Liver (tissue), 9 donors: ENCODE measurements around the gene CACNA1C. TPM values are rescaled to one million over a fixed set of nuclear protein-coding genes. Genes with fewer than 3 reads are reported as not detected.

Experiments
- DNase-seq: peaks from one replicate; pipeline ENCODE4 v3.0.0-alpha.2; 2017; ENCODE audit warnings: low spot score
- H3K27ac ChIP-seq, 2 donors: one replicate each; pipeline ENCODE4 v1.7.0; 2013; ENCODE audit warnings: inconsistent platforms in 2 of 2, low read length in 2 of 2, control low read depth in 1 of 2, low read depth in 1 of 2, mild to moderate bottlenecking in 1 of 2
- H3K27me3 ChIP-seq, 4 donors: one replicate each; pipeline versions ENCODE4 v1.6.1 to v1.7.0; 2013; ENCODE audit warnings: low read length in 3 of 4, inconsistent platforms in 1 of 4, mild to moderate bottlenecking in 1 of 4, moderate library complexity in 1 of 4; ENCODE audit not compliant: control insufficient read depth in 4 of 4, insufficient read depth in 4 of 4
- H3K36me3 ChIP-seq, 4 donors: one replicate each; pipeline versions ENCODE4 v1.6.1 to v1.7.0; 2013; ENCODE audit warnings: low read length in 3 of 4, mild to moderate bottlenecking in 3 of 4, low read depth in 1 of 4, moderate library complexity in 1 of 4; ENCODE audit not compliant: control insufficient read depth in 4 of 4, insufficient read depth in 3 of 4
- H3K4me1 ChIP-seq, 4 donors: one replicate each; pipeline versions ENCODE4 v1.6.1 to v1.7.0; 2013; ENCODE audit warnings: low read length in 3 of 4, mild to moderate bottlenecking in 3 of 4, moderate library complexity in 1 of 4; ENCODE audit not compliant: control insufficient read depth in 4 of 4, insufficient read depth in 4 of 4
- H3K4me3 ChIP-seq, 3 donors: one replicate each; pipeline versions ENCODE4 v1.6.1 to v1.7.0; 2013; ENCODE audit warnings: low read length in 3 of 3, control low read depth in 1 of 3, low read depth in 1 of 3, mild to moderate bottlenecking in 1 of 3
- H3K9ac ChIP-seq, 2 donors: one replicate each; pipeline ENCODE4 v1.7.0; 2013; ENCODE audit warnings: low read length in 2 of 2, mild to moderate bottlenecking in 2 of 2, moderate library complexity in 2 of 2, control low read depth in 1 of 2, low read depth in 1 of 2
- H3K9me3 ChIP-seq, 4 donors: one replicate each; pipeline versions ENCODE4 v1.6.1 to v1.7.0; 2013; ENCODE audit warnings: low read length in 3 of 4; ENCODE audit not compliant: control insufficient read depth in 4 of 4
- EGR1 ChIP-seq, 2 donors: IDR thresholded peaks; 2 replicates each; pipeline ENCODE4 v1.6.1; 2016 to 2018; ENCODE audit warnings: antibody characterized with exemption in 2 of 2, low read depth in 2 of 2
- FOXA1 ChIP-seq: IDR thresholded peaks from 2 replicates; pipeline ENCODE4 v1.6.1; 2016; ENCODE audit warnings: antibody characterized with exemption
- FOXA2 ChIP-seq: IDR thresholded peaks from 2 replicates; pipeline ENCODE4 v1.6.1; 2016; ENCODE audit warnings: antibody characterized with exemption
- GABPA ChIP-seq, 2 donors: IDR thresholded peaks in 1 of 2; conservative IDR thresholded peaks in 1 of 2; 2 replicates each; pipeline ENCODE4 v1.6.1; 2016; ENCODE audit warnings: antibody characterized with exemption in 2 of 2, mild to moderate bottlenecking in 1 of 2, moderate library complexity in 1 of 2
- HNF4A ChIP-seq, 2 donors: conservative IDR thresholded peaks; 2 replicates each; pipeline ENCODE4 v1.6.1; 2016; ENCODE audit warnings: antibody characterized with exemption in 2 of 2, mild to moderate bottlenecking in 2 of 2
- HNF4G ChIP-seq: IDR thresholded peaks from 2 replicates; pipeline ENCODE4 v1.6.1; 2016; ENCODE audit warnings: antibody characterized with exemption
- JUND ChIP-seq, 2 donors: IDR thresholded peaks; 2 replicates each; pipeline ENCODE4 v1.6.1; 2016; ENCODE audit warnings: antibody characterized with exemption in 2 of 2
- NR2F2 ChIP-seq: IDR thresholded peaks from 2 replicates; pipeline ENCODE4 v1.6.1; 2016; ENCODE audit warnings: antibody characterized with exemption
- RAD21 ChIP-seq, 2 donors: IDR thresholded peaks; 2 replicates each; pipeline ENCODE4 v1.6.1; 2016; ENCODE audit warnings: antibody characterized with exemption in 2 of 2, mild to moderate bottlenecking in 2 of 2
- REST ChIP-seq: IDR thresholded peaks from 2 replicates; pipeline ENCODE4 v1.6.1; 2016; ENCODE audit warnings: antibody characterized with exemption, mild to moderate bottlenecking
- RXRA ChIP-seq, 2 donors: IDR thresholded peaks; 2 replicates each; pipeline ENCODE4 v1.6.1; 2017 to 2018; ENCODE audit warnings: antibody characterized with exemption in 2 of 2, mild to moderate bottlenecking in 1 of 2
- SP1 ChIP-seq: IDR thresholded peaks from 2 replicates; pipeline ENCODE4 v1.6.1; 2018; ENCODE audit warnings: antibody characterized with exemption, mild to moderate bottlenecking
- TAF1 ChIP-seq: conservative IDR thresholded peaks from 2 replicates; pipeline ENCODE4 v1.6.1; 2016; ENCODE audit warnings: antibody characterized with exemption, mild to moderate bottlenecking
- YY1 ChIP-seq: IDR thresholded peaks from 2 replicates; pipeline ENCODE4 v1.6.1; 2016; ENCODE audit warnings: antibody characterized with exemption, mild to moderate bottlenecking
- WGBS: extraction: QIAGEN DNeasy Blood & Tissue Kit; methylation state at CpG from one replicate; pipeline ENCODE4 v1.1.7; 2013; 5-methylcytosine and 5-hydroxymethylcytosine counted together
- polyA plus RNA-seq, 2 donors: library from polyadenylated mRNA; stranded (reverse) in 1 of 2; unstranded in 1 of 2; fragments of 200-250 nt in 1 of 2; fragments of >200 nt in 1 of 2; fragmentation: Nextera tagmentation in 1 of 2; extraction: Ambion mirVana in 1 of 2; gene quantifications; one replicate each; pipeline versions ENCODE4 v1.2.1 to v1.2.3, GENCODE V29; 2013 to 2015
- total RNA-seq, 2 donors: library from RNA; depleted of rRNA; stranded (reverse); fragments of >200 nt; gene quantifications; one replicate each; pipeline ENCODE4 v1.2.3, GENCODE V29; 2014
- TF ChIP-seq, protein P1 (sequence below): fragments of 150-350 bp; IDR thresholded peaks from 2 replicates; pipeline ENCODE4 v1.5.1; 2017; ENCODE audit warnings: improper control_type of control experiment, low read depth, low read length; ENCODE audit not compliant: missing input control
- TF ChIP-seq, protein P2 (sequence below): IDR thresholded peaks from 2 replicates; pipeline ENCODE4 v1.6.1; 2016; ENCODE audit warnings: antibody characterized with exemption
- TF ChIP-seq, protein P3 (sequence below): IDR thresholded peaks from 2 replicates; pipeline ENCODE4 v1.6.1; 2016; ENCODE audit warnings: antibody characterized with exemption
- TF ChIP-seq, protein P4 (sequence below): IDR thresholded peaks from 2 replicates; pipeline ENCODE4 v1.6.1; 2016; ENCODE audit warnings: antibody characterized with exemption
- donor health status: healthy.
- donor health status: healthy.
- donor health status: healthy.
- donor health status: healthy.
- donor health status: healthy.

The CACNA1C gene
- total and polyA plus RNA-seq, 4 donors, result 0.23 to 1.9 (median 0.41) TPM

- Histone ChIP-seq H3K27me3 (no peaks in the 10 kb centered on the region), H3K4me1 (no peaks in the 10 kb centered on the region), H3K9ac (no peak overlapping the region), H3K9me3 (no peaks in the 10 kb centered on the region), H3K4me3 (no peak overlapping the region), H3K27ac (no peak overlapping the region), H3K36me3 (no peaks in the 10 kb centered on the region)
- WGBS, result 73% methylated on average over 7 of the region's 7 CpGs
- DNase-seq, result no peak
- TF ChIP-seq RXRA (IDR thresholded peaks at IDR 0.05), result no peak
- TF ChIP-seq, protein P1, sequence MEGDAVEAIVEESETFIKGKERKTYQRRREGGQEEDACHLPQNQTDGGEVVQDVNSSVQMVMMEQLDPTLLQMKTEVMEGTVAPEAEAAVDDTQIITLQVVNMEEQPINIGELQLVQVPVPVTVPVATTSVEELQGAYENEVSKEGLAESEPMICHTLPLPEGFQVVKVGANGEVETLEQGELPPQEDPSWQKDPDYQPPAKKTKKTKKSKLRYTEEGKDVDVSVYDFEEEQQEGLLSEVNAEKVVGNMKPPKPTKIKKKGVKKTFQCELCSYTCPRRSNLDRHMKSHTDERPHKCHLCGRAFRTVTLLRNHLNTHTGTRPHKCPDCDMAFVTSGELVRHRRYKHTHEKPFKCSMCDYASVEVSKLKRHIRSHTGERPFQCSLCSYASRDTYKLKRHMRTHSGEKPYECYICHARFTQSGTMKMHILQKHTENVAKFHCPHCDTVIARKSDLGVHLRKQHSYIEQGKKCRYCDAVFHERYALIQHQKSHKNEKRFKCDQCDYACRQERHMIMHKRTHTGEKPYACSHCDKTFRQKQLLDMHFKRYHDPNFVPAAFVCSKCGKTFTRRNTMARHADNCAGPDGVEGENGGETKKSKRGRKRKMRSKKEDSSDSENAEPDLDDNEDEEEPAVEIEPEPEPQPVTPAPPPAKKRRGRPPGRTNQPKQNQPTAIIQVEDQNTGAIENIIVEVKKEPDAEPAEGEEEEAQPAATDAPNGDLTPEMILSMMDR, result no peak
- TF ChIP-seq RAD21 (IDR thresholded peaks at IDR 0.05), result no peak
- TF ChIP-seq HNF4G, result no peak
- no peak for TF ChIP-seq JUND (IDR thresholded peaks at IDR 0.05)
- TF ChIP-seq HNF4A (conservative IDR thresholded peaks at IDR 0.05), result no peak
- TF ChIP-seq, protein P2, sequence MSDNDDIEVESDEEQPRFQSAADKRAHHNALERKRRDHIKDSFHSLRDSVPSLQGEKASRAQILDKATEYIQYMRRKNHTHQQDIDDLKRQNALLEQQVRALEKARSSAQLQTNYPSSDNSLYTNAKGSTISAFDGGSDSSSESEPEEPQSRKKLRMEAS, result no peak
- TF ChIP-seq, protein P3, sequence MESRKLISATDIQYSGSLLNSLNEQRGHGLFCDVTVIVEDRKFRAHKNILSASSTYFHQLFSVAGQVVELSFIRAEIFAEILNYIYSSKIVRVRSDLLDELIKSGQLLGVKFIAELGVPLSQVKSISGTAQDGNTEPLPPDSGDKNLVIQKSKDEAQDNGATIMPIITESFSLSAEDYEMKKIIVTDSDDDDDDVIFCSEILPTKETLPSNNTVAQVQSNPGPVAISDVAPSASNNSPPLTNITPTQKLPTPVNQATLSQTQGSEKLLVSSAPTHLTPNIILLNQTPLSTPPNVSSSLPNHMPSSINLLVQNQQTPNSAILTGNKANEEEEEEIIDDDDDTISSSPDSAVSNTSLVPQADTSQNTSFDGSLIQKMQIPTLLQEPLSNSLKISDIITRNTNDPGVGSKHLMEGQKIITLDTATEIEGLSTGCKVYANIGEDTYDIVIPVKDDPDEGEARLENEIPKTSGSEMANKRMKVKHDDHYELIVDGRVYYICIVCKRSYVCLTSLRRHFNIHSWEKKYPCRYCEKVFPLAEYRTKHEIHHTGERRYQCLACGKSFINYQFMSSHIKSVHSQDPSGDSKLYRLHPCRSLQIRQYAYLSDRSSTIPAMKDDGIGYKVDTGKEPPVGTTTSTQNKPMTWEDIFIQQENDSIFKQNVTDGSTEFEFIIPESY, result no peak
- no peak for TF ChIP-seq GABPA (IDR thresholded peaks at IDR 0.05 in 1 of 2, conservative IDR thresholded peaks at IDR 0.05 in 1 of 2)
- TF ChIP-seq REST, result no peak
- TF ChIP-seq SP1, result no peak
- no peak for TF ChIP-seq EGR1 (IDR thresholded peaks at IDR 0.05; ENCODE audit: low read depth in 2 of 2)
- TF ChIP-seq FOXA2, result no peak
- TF ChIP-seq, protein P4, sequence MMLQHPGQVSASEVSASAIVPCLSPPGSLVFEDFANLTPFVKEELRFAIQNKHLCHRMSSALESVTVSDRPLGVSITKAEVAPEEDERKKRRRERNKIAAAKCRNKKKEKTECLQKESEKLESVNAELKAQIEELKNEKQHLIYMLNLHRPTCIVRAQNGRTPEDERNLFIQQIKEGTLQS, result no peak
- no peak for TF ChIP-seq FOXA1
- TF ChIP-seq YY1, result no peak
- no peak for TF ChIP-seq TAF1
- no peak for TF ChIP-seq NR2F2
Observed at GRCh38 chr12:2356601-2357125, 303.9 kb downstream of the CACNA1C start.
